Right forelimb (tissue), 1 donor: ENCODE measurements around the gene CBLB.

Source experiments
- DNase-seq: peaks from one replicate; pipeline ENCODE4 v3.0.0-alpha.2; 2018

The CBLB gene

GRCh38 chr3:105611304-105612192 lies 257.3 kb downstream of the CBLB start:
- DNase-seq: no peak

DNA sequence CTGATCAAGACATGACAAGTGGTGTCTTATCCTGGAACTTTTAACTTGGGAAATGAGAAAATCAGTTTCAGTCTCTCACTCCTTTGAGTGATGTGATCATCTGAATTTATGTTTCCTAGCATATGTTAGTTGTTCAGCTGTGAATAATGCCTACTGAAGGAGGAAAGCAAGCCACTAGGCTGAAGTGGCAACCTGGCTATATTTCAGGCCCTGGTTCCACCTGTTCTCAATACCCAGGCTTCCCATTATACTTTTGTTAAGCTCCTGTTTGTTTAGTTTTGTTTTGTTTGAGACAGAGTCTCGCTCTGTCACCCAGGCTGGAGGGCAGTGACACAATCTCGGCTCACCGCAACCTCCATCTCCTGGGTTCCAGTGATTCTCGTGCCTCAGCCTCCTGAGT lies 258.3 kb downstream of the CBLB start:
- DNase-seq: no peak

DNA sequence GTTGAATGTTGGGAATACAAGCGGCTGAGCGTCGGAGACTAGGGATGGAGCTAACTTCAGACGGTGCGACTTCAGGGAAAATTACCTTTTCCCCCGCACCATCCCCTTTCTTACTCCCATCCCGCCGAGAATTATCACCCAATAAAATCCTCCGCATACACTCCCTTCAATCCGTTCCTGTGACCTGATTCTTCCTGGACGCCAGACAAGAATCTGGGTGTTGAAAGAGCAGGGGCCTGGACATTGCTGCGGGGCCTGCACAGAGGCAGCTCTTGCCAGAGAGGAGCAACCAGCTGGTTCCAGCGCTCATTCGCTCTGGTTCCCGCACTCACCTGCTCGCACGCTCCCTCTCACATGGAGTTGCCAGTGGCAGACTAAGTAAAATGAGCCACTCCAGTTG lies 260.2 kb downstream of the CBLB start:
- no peak for DNase-seq

DNA sequence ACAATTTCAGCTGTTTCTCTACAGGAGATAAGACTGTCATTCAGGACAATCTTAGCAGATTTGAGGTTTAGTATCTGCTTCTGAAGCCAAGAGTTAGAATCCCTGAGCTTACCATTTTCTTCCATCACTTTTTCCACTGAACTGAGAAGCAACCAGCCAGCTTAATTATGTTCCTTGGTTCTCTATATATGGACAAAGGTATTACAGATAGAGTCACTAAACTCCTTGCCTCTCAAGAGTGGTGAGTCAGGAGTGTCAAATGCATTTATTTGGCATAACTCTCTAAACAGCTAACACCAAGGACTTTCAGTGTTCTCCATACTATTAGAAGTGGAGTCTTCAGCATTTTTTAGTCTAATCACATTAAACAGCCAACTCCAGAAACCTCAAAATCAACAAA lies 262.8 kb downstream of the CBLB start:
- DNase-seq: no peak
